ENCODE results near the gene GATM. TPM values are rescaled to one million over a fixed set of nuclear protein-coding genes. Genes with fewer than 3 reads are reported as not detected.

GATM gene
- total RNA-seq, 1 experiment from 2014 or later, result 10.7 TPM

DNA sequence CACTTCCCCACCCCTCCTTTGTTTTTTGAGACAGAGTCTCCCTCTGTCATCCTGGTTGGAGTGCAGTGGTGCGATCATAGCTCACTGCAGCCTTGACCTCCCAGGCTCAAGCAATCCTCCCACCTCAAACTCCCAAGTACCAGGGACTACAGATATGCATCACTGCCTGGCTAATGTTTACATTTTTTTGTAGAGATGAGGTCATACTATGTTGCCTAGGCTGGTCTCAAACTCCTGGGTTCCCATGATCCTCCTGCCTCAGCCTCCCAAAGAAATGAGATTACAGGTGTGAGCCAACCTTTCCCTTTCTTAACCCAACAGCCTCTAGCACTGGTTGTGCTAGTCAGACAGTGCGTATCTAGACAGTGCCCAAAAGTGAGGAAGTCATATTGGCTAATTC is 6.4 kb upstream of the GATM start:
- Histone ChIP-seq H3K4ac (ENCODE audit: low read depth, low read length) (no peak overlapping the region), H2AFZ (ENCODE audit: low read length) (no peak overlapping the region), H3K9ac (ENCODE audit: extremely low read depth, insufficient read length, low read length) (no peak overlapping the region), H2AK5ac (ENCODE audit: insufficient read length, low read length) (no peak overlapping the region), H3K79me2 (ENCODE audit: insufficient read depth, low read length) (no peaks in the 10 kb centered on the region; the same call in 1 of the 2 replicates), H4K5ac (ENCODE audit: insufficient read length, low read depth, low read length) (no peak overlapping the region), H3T11ph (ENCODE audit: low read length) (no peak overlapping the region), H3K18ac (ENCODE audit: insufficient read length, low read depth, low read length) (no peak overlapping the region), H3K14ac (ENCODE audit: insufficient read depth, low read length) (no peak overlapping the region), H3K27ac (ENCODE audit: insufficient read length, low read depth, low read length) (no peak overlapping the region), H3K9me3 (ENCODE audit: control insufficient read depth, low read depth, low read length) (no peaks in the 10 kb centered on the region), H3K4me1 (ENCODE audit: insufficient read depth, low read length) (no peaks in the 10 kb centered on the region), H3K27me3 (ENCODE audit: insufficient read depth, low read length) (no peaks in the 10 kb centered on the region), H2BK120ac (ENCODE audit: low read depth, low read length, poor library complexity, severe bottlenecking) (no peak overlapping the region), H2BK15ac (ENCODE audit: low read depth, low read length) (no peak overlapping the region), H2BK20ac (ENCODE audit: low read depth, low read length, poor library complexity, severe bottlenecking) (no peak overlapping the region), H4K8ac (replicated peaks; ENCODE audit: insufficient read length, low read depth, low read length) (no peak overlapping the region), H2BK12ac (ENCODE audit: insufficient read length, low read depth, low read length) (no peak overlapping the region), H4K20me1 (ENCODE audit: control insufficient read depth, insufficient read depth, insufficient read length) (no peaks in the 10 kb centered on the region), H3K23me2 (ENCODE audit: insufficient read length, low read depth, low read length, poor library complexity, severe bottlenecking) (no peaks in the 10 kb centered on the region), H3K23ac (ENCODE audit: insufficient read length, low read depth, low read length) (no peak overlapping the region), H2BK5ac (ENCODE audit: insufficient read length, low read length) (no peak overlapping the region), H3K4me2 (ENCODE audit: insufficient read depth, insufficient read length, low read length) (no peak overlapping the region), H3K56ac (ENCODE audit: insufficient read length, low read depth, low read length) (no peak overlapping the region), H4K91ac (ENCODE audit: insufficient read length, low read depth, low read length) (no peak overlapping the region), H3K79me1 (ENCODE audit: insufficient read depth, low read depth, low read length, poor library complexity, severe bottlenecking) (no peaks in the 10 kb centered on the region)
- Mint-ChIP-seq H3K4me3 (no peak overlapping the region), H3K27ac (no peak overlapping the region), H3K9me3 (no peaks in the 10 kb centered on the region), H3K4me1 (no peaks in the 10 kb centered on the region), H3K36me3 (ENCODE audit: insufficient read depth in 1 of 3, low read depth in 3 of 3) (no peaks in the 10 kb centered on the region), H3K27me3 (ENCODE audit: low read depth) (peaks cover 78% of the 10 kb centered on the region)
- WGBS (ENCODE audit: extremely low coverage, insufficient read length, low lambda C conversion rate), result no CpG with 5 or more reads among the region's 2 CpGs
- DNase-seq, result no peak
- TF ChIP-seq, protein P1, sequence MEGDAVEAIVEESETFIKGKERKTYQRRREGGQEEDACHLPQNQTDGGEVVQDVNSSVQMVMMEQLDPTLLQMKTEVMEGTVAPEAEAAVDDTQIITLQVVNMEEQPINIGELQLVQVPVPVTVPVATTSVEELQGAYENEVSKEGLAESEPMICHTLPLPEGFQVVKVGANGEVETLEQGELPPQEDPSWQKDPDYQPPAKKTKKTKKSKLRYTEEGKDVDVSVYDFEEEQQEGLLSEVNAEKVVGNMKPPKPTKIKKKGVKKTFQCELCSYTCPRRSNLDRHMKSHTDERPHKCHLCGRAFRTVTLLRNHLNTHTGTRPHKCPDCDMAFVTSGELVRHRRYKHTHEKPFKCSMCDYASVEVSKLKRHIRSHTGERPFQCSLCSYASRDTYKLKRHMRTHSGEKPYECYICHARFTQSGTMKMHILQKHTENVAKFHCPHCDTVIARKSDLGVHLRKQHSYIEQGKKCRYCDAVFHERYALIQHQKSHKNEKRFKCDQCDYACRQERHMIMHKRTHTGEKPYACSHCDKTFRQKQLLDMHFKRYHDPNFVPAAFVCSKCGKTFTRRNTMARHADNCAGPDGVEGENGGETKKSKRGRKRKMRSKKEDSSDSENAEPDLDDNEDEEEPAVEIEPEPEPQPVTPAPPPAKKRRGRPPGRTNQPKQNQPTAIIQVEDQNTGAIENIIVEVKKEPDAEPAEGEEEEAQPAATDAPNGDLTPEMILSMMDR (conservative IDR thresholded peaks at IDR 0.05), result no peak

Measured in H9 (cell line).